ENCODE data around the gene IPCEF1. TPM values are rescaled to one million over a fixed set of nuclear protein-coding genes. Genes with fewer than 3 reads are reported as not detected.

IPCEF1 gene
- total and polyA plus RNA-seq, 2 donors (not counting 1 experiment from before 2014, with no cell fraction given): 0.03 to 0.33 TPM

- peaks cover 18% of the 10 kb centered on the region for H3K4me1 ChIP-seq (ENCODE audit: control insufficient read depth, extremely low read depth, insufficient read depth, low read length)
- H3K4me3 ChIP-seq (replicated peaks in 1 of 4; ENCODE audit: control extremely low read depth in 1 of 4, insufficient read depth in 1 of 4, low read depth in 3 of 4, low read length in 4 of 4): no peak overlapping the region
- H3K9ac ChIP-seq (ENCODE audit: insufficient read depth, low read length): no peak overlapping the region
- no peaks in the 10 kb centered on the region for H4K20me1 ChIP-seq (ENCODE audit: control insufficient read depth, extremely low read depth, insufficient read depth, low read length)
- no peak overlapping the region for H3K4me2 ChIP-seq (ENCODE audit: extremely low read depth, insufficient read depth, low read length)
- no peaks in the 10 kb centered on the region for H3K9me3 ChIP-seq (ENCODE audit: control insufficient read depth, insufficient read depth, low read depth, low read length)
- H3K36me3 ChIP-seq (ENCODE audit: control insufficient read depth, insufficient read depth, low read length): peaks cover 2% of the 10 kb centered on the region
- no peaks in the 10 kb centered on the region for H3K27me3 ChIP-seq (ENCODE audit: control insufficient read depth, insufficient read depth, low read length)
- H3K79me2 ChIP-seq (ENCODE audit: control insufficient read depth, insufficient read depth, low read length): no peaks in the 10 kb centered on the region
- H3K27ac ChIP-seq (ENCODE audit: insufficient read depth, low read length): no peak overlapping the region
- no peak overlapping the region for H2AFZ ChIP-seq (ENCODE audit: low read length)
- peak; percentile 81 to 85 for DNase-seq (ENCODE audit: low read depth in 2 of 2)
- no peak for TF ChIP-seq EZH2 (IDR thresholded peaks at IDR 0.05; ENCODE audit: low read length, missing control alignments)
- TF ChIP-seq, protein P1, sequence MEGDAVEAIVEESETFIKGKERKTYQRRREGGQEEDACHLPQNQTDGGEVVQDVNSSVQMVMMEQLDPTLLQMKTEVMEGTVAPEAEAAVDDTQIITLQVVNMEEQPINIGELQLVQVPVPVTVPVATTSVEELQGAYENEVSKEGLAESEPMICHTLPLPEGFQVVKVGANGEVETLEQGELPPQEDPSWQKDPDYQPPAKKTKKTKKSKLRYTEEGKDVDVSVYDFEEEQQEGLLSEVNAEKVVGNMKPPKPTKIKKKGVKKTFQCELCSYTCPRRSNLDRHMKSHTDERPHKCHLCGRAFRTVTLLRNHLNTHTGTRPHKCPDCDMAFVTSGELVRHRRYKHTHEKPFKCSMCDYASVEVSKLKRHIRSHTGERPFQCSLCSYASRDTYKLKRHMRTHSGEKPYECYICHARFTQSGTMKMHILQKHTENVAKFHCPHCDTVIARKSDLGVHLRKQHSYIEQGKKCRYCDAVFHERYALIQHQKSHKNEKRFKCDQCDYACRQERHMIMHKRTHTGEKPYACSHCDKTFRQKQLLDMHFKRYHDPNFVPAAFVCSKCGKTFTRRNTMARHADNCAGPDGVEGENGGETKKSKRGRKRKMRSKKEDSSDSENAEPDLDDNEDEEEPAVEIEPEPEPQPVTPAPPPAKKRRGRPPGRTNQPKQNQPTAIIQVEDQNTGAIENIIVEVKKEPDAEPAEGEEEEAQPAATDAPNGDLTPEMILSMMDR (conservative IDR thresholded peaks at IDR 0.05 in 1 of 2, IDR thresholded peaks at IDR 0.05 in 1 of 2; ENCODE audit: low read depth in 1 of 2, low read length in 2 of 2): no peak
Observed at GRCh38 chr6:154403788-154404187, 47.2 kb upstream of the IPCEF1 start.

DNA sequence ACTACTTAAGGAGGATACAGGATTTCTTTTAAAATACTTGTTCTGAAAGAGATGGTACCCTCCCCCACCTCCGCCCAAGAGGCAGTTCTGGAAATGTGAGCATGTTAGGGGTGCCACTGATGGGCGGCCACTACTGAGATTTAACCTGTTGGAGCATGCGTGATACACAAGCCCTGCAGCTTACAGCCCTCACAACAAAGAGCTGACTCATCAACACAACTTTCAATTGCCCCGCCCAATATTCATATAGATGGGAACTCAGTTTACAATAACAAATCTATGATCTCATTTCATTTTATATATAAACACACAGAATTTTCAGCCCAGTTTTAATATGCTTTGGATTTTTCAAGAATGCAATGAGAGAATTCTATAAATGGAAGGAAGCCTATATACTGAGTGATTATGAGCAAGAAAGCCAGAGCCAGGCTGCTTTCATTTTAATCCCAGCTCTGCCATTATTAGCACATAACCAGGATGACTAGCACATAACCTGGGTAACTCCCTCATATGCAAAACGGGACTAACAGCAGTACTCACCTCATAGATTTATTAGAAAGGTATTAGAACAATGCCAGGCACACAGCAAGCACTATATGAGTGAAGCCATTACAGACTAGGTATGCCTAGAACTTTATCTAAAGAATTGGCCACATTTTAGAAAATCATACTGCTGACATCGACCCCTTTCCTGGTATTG is 45.6 kb upstream of the IPCEF1 start:
- H3K36me3 ChIP-seq (ENCODE audit: control insufficient read depth, insufficient read depth, low read length): peaks cover 2% of the 10 kb centered on the region
- H3K4me1 ChIP-seq (ENCODE audit: control insufficient read depth, extremely low read depth, insufficient read depth, low read length): peaks cover 18% of the 10 kb centered on the region
- no peaks in the 10 kb centered on the region for H3K27me3 ChIP-seq (ENCODE audit: control insufficient read depth, insufficient read depth, low read length)
- no peak overlapping the region for H3K9ac ChIP-seq (ENCODE audit: insufficient read depth, low read length)
- no peak overlapping the region for H3K4me3 ChIP-seq (replicated peaks in 1 of 4; ENCODE audit: control extremely low read depth in 1 of 4, insufficient read depth in 1 of 4, low read depth in 3 of 4, low read length in 4 of 4)
- H3K79me2 ChIP-seq (ENCODE audit: control insufficient read depth, insufficient read depth, low read length): no peaks in the 10 kb centered on the region
- no peaks in the 10 kb centered on the region for H4K20me1 ChIP-seq (ENCODE audit: control insufficient read depth, extremely low read depth, insufficient read depth, low read length)
- no peak for TF ChIP-seq EZH2 (IDR thresholded peaks at IDR 0.05; ENCODE audit: low read length, missing control alignments)
- TF ChIP-seq, protein P1 (conservative IDR thresholded peaks at IDR 0.05 in 1 of 2, IDR thresholded peaks at IDR 0.05 in 1 of 2; ENCODE audit: low read depth in 1 of 2, low read length in 2 of 2): no peak
- H3K4me2 ChIP-seq (ENCODE audit: extremely low read depth, insufficient read depth, low read length): peak overlapping the region; percentile 8
- no peak overlapping the region for H2AFZ ChIP-seq (ENCODE audit: low read length)
- H3K27ac ChIP-seq (ENCODE audit: insufficient read depth, low read length): no peak overlapping the region
- H3K9me3 ChIP-seq (ENCODE audit: control insufficient read depth, insufficient read depth, low read depth, low read length): no peaks in the 10 kb centered on the region
- peak in 1 of 2 donors; percentile 53 for DNase-seq (ENCODE audit: low read depth in 2 of 2)

GRCh38 chr6:154399097-154399496 is 42.5 kb upstream of the IPCEF1 start:
- no peaks in the 10 kb centered on the region for H3K27me3 ChIP-seq (ENCODE audit: control insufficient read depth, insufficient read depth, low read length)
- H3K36me3 ChIP-seq (ENCODE audit: control insufficient read depth, insufficient read depth, low read length): no peaks in the 10 kb centered on the region
- H3K9me3 ChIP-seq (ENCODE audit: control insufficient read depth, insufficient read depth, low read depth, low read length): no peaks in the 10 kb centered on the region
- H2AFZ ChIP-seq (ENCODE audit: low read length): no peak overlapping the region
- H3K27ac ChIP-seq (ENCODE audit: insufficient read depth, low read length): no peak overlapping the region
- H3K4me2 ChIP-seq (ENCODE audit: extremely low read depth, insufficient read depth, low read length): no peak overlapping the region
- no peak overlapping the region for H3K4me3 ChIP-seq (replicated peaks in 1 of 4; ENCODE audit: control extremely low read depth in 1 of 4, insufficient read depth in 1 of 4, low read depth in 3 of 4, low read length in 4 of 4)
- peaks cover 13% of the 10 kb centered on the region for H3K4me1 ChIP-seq (ENCODE audit: control insufficient read depth, extremely low read depth, insufficient read depth, low read length)
- DNase-seq (ENCODE audit: low read depth in 2 of 2): peak in 1 of 2 donors; percentile 84
- no peak for TF ChIP-seq EZH2 (IDR thresholded peaks at IDR 0.05; ENCODE audit: low read length, missing control alignments)
- TF ChIP-seq, protein P1 (conservative IDR thresholded peaks at IDR 0.05 in 1 of 2, IDR thresholded peaks at IDR 0.05 in 1 of 2; ENCODE audit: low read depth in 1 of 2, low read length in 2 of 2): no peak
- H4K20me1 ChIP-seq (ENCODE audit: control insufficient read depth, extremely low read depth, insufficient read depth, low read length): no peaks in the 10 kb centered on the region
- no peaks in the 10 kb centered on the region for H3K79me2 ChIP-seq (ENCODE audit: control insufficient read depth, insufficient read depth, low read length)
- no peak overlapping the region for H3K9ac ChIP-seq (ENCODE audit: insufficient read depth, low read length)

Measured in fibroblast of lung (primary cell).